H1 (cell line): ENCODE data around the gene ANAPC2.

Source experiments
- JUND ChIP-seq: IDR thresholded peaks from 2 replicates; pipeline ENCODE4 v1.6.1; 2011; ENCODE audit warnings: mild to moderate bottlenecking, improper control_type of control experiment, low read length
- POLR2A ChIP-seq, 2 experiments: IDR thresholded peaks; 1 replicate in 1 of 2; 2 replicates in 1 of 2; pipeline ENCODE4 v1.6.1; 2011; ENCODE audit warnings: low read depth in 2 of 2, low read length in 2 of 2, mild to moderate bottlenecking in 2 of 2; ENCODE audit errors: control extremely low read depth in 1 of 2
- TF ChIP-seq, protein P1 (sequence below), 3 experiments: IDR thresholded peaks; 1 replicate in 2 of 3; 2 replicates in 1 of 3; pipeline versions ENCODE4 v1.5.1 to v1.6.1; 2011; ENCODE audit warnings: low read length in 3 of 3, mild to moderate bottlenecking in 3 of 3, inconsistent platforms in 2 of 3, low read depth in 1 of 3, moderate library complexity in 1 of 3; ENCODE audit not compliant: insufficient read depth in 1 of 3; ENCODE audit errors: control extremely low read depth in 1 of 3

DNA sequence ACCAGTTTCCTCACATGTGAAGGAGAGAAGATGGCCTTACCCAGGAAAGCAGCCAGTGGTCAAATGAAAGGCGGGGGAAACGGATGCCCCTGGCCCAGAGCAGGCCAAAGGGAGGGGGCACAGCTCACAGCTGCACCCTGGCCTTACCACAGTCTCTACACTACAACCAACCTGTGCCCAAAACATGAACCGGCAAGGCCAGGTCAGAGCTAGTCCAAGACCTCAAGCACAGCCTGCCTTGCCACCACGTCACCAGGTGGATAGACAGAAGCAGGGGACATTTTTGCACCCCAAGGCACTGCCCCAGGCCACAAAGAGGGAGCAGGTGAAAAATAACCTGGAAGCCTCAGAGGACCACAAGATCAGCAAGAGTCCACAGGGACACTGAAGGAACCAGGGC, 44.9 kb downstream of the ANAPC2 start:
- TF ChIP-seq, protein P1, sequence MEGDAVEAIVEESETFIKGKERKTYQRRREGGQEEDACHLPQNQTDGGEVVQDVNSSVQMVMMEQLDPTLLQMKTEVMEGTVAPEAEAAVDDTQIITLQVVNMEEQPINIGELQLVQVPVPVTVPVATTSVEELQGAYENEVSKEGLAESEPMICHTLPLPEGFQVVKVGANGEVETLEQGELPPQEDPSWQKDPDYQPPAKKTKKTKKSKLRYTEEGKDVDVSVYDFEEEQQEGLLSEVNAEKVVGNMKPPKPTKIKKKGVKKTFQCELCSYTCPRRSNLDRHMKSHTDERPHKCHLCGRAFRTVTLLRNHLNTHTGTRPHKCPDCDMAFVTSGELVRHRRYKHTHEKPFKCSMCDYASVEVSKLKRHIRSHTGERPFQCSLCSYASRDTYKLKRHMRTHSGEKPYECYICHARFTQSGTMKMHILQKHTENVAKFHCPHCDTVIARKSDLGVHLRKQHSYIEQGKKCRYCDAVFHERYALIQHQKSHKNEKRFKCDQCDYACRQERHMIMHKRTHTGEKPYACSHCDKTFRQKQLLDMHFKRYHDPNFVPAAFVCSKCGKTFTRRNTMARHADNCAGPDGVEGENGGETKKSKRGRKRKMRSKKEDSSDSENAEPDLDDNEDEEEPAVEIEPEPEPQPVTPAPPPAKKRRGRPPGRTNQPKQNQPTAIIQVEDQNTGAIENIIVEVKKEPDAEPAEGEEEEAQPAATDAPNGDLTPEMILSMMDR (IDR thresholded peaks at IDR 0.05; ENCODE audit: control extremely low read depth in 1 of 3, insufficient read depth in 1 of 3, low read depth in 1 of 3, low read length in 3 of 3): no peak
- TF ChIP-seq JUND (no peak), POLR2A (IDR thresholded peaks at IDR 0.05; ENCODE audit: control extremely low read depth in 1 of 2, low read depth in 2 of 2, low read length in 2 of 2) (no peak)
